ENCODE measurements around the gene FTCDNL1.

Gene FTCDNL1

DNA sequence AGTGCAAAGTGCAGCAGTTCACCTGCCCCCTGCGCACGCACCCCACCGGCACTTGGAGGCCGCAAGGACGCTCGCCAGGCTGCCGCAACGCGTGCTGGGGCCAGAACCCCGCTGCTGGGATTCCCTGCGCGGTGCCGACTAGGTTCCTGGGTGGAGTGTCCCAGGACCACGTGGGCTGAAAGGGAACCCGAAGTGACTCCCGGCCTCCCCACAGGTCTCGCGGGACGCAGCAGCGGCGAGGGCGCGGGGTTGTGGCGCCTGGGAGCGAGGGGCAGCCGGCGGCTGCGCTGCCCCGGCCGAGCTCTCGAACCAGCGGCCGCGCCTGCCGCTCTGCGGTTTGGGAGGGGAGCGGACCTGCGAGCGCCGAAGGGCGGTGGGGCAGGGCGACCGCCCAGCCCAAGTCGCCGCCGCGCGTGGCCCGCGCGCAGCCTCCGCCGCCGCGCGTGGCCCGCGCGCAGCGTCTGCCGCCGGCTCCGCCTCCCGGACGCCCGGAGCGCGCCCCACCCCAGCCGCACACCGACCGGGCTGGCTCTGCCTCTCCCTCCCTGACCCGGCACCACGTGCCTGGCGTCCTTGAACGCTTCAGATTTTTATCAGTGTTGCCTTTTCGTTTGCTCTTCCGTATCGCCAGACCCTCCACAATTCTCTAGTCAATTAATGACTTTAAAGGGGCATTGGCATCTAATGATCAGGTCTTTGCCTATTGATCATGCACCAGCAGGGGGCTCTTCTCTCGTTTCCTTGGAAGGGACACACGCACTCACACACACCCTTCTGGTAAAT, at the start of gene FTCDNL1:
FTCDNL1 (minus strand) TSS at position 475 of the 783 bp plus-strand sequence. CDS start 2,230 bp downstream, outside the sequence.
- peak within 1 kb of the TSS; percentile 49 for H3K9ac ChIP-seq (ENCODE audit: insufficient read length)
- peak within 1 kb of the TSS; percentile 81 for H3K4me3 ChIP-seq
- no peak for DNase-seq (ENCODE audit: low read depth, low spot score)
- TF ChIP-seq FOXP2 (optimal IDR thresholded peaks at IDR 0.05; ENCODE audit: control extremely low read depth, extremely low read length, insufficient read depth) (no peak), EZH2 (IDR thresholded peaks at IDR 0.05) (no peak), POLR2AphosphoS5 (IDR thresholded peaks at IDR 0.05; ENCODE audit: borderline replicate concordance, low read depth, low read length) (0 out of 2 replicates have a peak, but pooled peaks have one; percentile 48)
- no peaks in the 10 kb centered on the region for H3K36me3 ChIP-seq (ENCODE audit: insufficient read depth, low read length)
- no peaks in the 10 kb centered on the region for H3K9me3 ChIP-seq (ENCODE audit: low read depth, low read length)
- no peak within 1 kb of the TSS for H3K27ac ChIP-seq

DNA sequence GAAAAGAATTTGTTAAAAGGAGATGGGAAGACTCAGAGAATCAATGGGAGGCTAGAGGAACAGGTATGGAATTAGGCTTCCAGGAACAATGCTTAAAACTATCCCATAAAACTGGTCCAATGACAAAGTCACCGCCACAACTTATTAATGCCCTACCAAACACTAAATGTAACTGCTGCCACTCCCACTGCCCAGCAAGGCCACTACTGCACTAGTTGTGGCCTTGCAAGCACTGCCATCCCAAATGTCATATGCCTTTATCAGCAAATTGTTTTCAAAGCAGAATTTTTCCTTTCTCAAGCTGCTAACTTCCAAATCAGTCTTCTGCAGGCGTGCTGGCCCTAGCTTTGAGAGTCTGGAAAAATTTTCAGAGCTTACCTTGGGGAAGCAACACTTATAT, 45.6 kb upstream of the FTCDNL1 start:
- Histone ChIP-seq H3K9me3 (ENCODE audit: low read depth, low read length) (no peaks in the 10 kb centered on the region), H3K36me3 (ENCODE audit: insufficient read depth, low read length) (no peaks in the 10 kb centered on the region), H3K27ac (no peak overlapping the region), H3K4me3 (no peak overlapping the region), H3K9ac (ENCODE audit: insufficient read length) (no peak overlapping the region)
- no peak for DNase-seq (ENCODE audit: low read depth, low spot score)
- TF ChIP-seq POLR2AphosphoS5 (IDR thresholded peaks at IDR 0.05; ENCODE audit: borderline replicate concordance, low read depth, low read length) (no peak), FOXP2 (optimal IDR thresholded peaks at IDR 0.05; ENCODE audit: control extremely low read depth, extremely low read length, insufficient read depth) (no peak), EZH2 (IDR thresholded peaks at IDR 0.05) (no peak)

DNA sequence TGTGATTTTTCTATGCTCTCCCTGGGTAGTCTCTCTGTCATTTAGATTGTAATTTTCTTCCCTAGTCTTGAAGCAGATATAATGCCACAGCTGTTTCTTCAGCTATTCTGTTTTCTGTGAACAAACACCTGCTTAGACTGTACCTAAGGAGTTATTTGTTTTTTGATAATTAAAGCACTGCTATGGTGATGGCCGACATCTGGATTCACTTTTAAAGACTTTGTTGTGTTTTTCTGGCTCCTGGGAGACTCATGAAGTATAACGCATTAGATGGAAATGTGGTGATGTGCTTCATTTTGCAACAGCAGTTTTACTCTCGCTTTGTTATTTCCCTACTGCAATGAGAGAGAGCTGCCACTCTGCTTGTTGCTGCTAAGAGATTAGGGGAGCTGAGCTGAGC, 44.4 kb upstream of the FTCDNL1 start:
- no peak overlapping the region for H3K27ac ChIP-seq
- no peak for DNase-seq (ENCODE audit: low read depth, low spot score)
- TF ChIP-seq EZH2 (IDR thresholded peaks at IDR 0.05) (no peak), FOXP2 (optimal IDR thresholded peaks at IDR 0.05; ENCODE audit: control extremely low read depth, extremely low read length, insufficient read depth) (no peak), POLR2AphosphoS5 (IDR thresholded peaks at IDR 0.05; ENCODE audit: borderline replicate concordance, low read depth, low read length) (no peak)

DNA sequence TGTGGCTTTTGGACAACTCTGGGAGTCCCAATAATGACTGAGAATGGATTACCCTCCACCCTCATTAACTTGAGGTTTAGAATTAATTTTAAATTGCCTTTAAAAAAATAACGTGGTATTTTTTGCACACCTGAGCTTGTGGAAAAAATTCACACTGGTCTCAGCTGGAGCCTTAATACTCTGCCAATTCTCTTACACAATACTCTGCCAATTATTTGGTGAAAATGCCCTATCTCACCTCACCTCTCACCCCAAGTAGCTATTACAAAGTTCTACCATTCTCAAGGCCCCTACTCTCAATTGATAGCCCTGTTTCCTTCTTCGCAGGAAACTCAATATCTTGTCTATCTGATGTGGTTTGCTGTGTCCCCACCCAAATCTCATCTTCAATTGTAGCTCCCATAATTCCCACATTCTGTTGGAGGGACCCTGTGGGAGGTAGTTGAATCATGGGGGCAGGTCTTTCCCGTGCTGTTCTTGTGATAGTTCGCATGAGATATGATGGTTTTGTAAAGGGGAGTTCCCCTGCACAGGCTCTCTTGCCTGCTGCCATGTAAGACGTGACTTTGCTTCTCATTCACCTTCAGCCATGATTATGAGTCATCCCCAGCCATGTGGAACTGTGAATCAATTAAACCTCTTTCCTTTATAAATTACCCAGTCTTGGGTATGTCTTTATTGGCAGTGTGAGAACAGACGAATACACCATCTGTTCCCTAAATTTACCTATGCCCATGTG, 32.7 kb upstream of the FTCDNL1 start:
- Histone ChIP-seq H3K9ac (ENCODE audit: insufficient read length) (no peak overlapping the region), H3K36me3 (ENCODE audit: insufficient read depth, low read length) (no peaks in the 10 kb centered on the region), H3K9me3 (ENCODE audit: low read depth, low read length) (no peaks in the 10 kb centered on the region), H3K27ac (no peak overlapping the region), H3K4me3 (no peak overlapping the region)
- no peak for TF ChIP-seq POLR2AphosphoS5 (IDR thresholded peaks at IDR 0.05; ENCODE audit: borderline replicate concordance, low read depth, low read length)
- TF ChIP-seq EZH2 (IDR thresholded peaks at IDR 0.05): no peak
- no peak for TF ChIP-seq FOXP2 (optimal IDR thresholded peaks at IDR 0.05; ENCODE audit: control extremely low read depth, extremely low read length, insufficient read depth)
- no peak for DNase-seq (ENCODE audit: low read depth, low spot score)

More for the DNA sequence above, 44.4 kb upstream of the FTCDNL1 start:
- Histone ChIP-seq H3K9me3 (ENCODE audit: low read depth, low read length) (no peaks in the 10 kb centered on the region), H3K4me3 (no peak overlapping the region), H3K36me3 (ENCODE audit: insufficient read depth, low read length) (no peaks in the 10 kb centered on the region), H3K9ac (ENCODE audit: insufficient read length) (no peak overlapping the region)

DNA sequence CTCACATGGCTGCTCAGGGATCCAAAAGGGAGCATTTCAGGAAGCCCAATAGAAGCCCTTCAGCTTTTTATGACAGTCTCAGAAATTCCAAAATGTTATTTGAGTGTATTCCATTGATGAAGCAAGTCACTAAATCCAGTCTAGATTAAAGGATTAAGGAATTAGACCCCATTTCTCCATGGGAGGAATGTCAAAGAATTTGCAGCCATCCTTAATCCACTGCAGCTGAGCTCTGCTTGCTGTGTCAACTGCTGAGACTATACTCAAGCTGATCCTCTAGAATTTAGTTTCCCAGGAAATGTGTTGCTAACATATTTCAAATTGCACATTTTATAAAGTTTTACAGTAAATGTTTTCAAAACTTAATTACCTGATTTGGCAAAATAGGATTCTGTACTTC, 31.7 kb upstream of the FTCDNL1 start:
- Histone ChIP-seq H3K9ac (ENCODE audit: insufficient read length) (no peak overlapping the region), H3K4me3 (no peak overlapping the region), H3K9me3 (ENCODE audit: low read depth, low read length) (no peaks in the 10 kb centered on the region), H3K27ac (no peak overlapping the region), H3K36me3 (ENCODE audit: insufficient read depth, low read length) (no peaks in the 10 kb centered on the region)
- no peak for DNase-seq (ENCODE audit: low read depth, low spot score)
- TF ChIP-seq EZH2 (IDR thresholded peaks at IDR 0.05): no peak
- no peak for TF ChIP-seq POLR2AphosphoS5 (IDR thresholded peaks at IDR 0.05; ENCODE audit: borderline replicate concordance, low read depth, low read length)
- TF ChIP-seq FOXP2 (optimal IDR thresholded peaks at IDR 0.05; ENCODE audit: control extremely low read depth, extremely low read length, insufficient read depth): no peak

DNA sequence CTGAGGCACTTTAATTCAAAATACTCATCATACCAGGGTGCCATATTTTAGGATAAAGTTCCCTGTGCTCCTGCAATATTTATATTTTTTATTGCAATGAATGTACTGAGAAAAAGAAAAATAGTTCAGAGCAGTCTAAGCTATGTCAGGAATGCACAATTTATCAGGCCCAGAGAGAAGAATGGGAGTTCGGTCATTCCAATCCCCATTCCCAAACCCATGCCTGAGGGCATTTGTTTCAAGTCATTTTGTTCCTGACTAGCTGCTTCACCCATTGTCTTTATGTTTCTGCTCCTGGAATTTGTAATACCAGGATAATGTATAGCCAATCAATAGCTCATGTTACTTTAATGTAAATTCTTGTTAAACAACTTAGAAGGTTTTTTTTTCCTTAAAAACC, 24.4 kb upstream of the FTCDNL1 start:
- DNase-seq (ENCODE audit: low read depth, low spot score): no peak
- TF ChIP-seq EZH2 (IDR thresholded peaks at IDR 0.05) (no peak), FOXP2 (optimal IDR thresholded peaks at IDR 0.05; ENCODE audit: control extremely low read depth, extremely low read length, insufficient read depth) (no peak), POLR2AphosphoS5 (IDR thresholded peaks at IDR 0.05; ENCODE audit: borderline replicate concordance, low read depth, low read length) (no peak)
- no peak overlapping the region for H3K27ac ChIP-seq
- no peaks in the 10 kb centered on the region for H3K36me3 ChIP-seq (ENCODE audit: insufficient read depth, low read length)
- H3K9me3 ChIP-seq (ENCODE audit: low read depth, low read length): peaks cover 11% of the 10 kb centered on the region; the same call in 1 of the 2 replicates
- H3K4me3 ChIP-seq: no peak overlapping the region
- no peak overlapping the region for H3K9ac ChIP-seq (ENCODE audit: insufficient read length)

DNA sequence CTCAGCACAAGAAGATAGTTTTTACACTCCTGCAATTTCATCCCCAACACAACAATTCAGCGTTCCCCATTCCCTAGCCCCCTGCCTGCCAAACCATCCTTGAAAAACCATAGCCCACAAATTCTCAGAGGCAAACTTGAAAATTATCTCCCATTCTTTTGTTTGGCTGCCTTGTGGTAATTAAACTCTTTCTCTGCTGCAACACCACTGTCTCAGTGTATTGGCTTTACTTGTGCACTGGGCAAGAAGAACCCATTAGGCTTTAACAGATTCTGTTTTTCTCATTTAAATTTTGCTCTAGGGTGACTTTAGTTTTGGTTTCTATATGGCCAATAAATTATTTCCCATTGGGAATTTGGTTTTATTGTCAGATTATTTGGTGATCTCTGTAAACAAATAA, 23.2 kb upstream of the FTCDNL1 start:
- TF ChIP-seq POLR2AphosphoS5 (IDR thresholded peaks at IDR 0.05; ENCODE audit: borderline replicate concordance, low read depth, low read length) (no peak), EZH2 (IDR thresholded peaks at IDR 0.05) (no peak), FOXP2 (optimal IDR thresholded peaks at IDR 0.05; ENCODE audit: control extremely low read depth, extremely low read length, insufficient read depth) (no peak)
- H3K9ac ChIP-seq (ENCODE audit: insufficient read length): no peak overlapping the region
- no peaks in the 10 kb centered on the region for H3K36me3 ChIP-seq (ENCODE audit: insufficient read depth, low read length)
- no peak overlapping the region for H3K27ac ChIP-seq
- H3K9me3 ChIP-seq (ENCODE audit: low read depth, low read length): peaks cover 11% of the 10 kb centered on the region; the same call in 1 of the 2 replicates
- no peak for DNase-seq (ENCODE audit: low read depth, low spot score)
- no peak overlapping the region for H3K4me3 ChIP-seq

DNA sequence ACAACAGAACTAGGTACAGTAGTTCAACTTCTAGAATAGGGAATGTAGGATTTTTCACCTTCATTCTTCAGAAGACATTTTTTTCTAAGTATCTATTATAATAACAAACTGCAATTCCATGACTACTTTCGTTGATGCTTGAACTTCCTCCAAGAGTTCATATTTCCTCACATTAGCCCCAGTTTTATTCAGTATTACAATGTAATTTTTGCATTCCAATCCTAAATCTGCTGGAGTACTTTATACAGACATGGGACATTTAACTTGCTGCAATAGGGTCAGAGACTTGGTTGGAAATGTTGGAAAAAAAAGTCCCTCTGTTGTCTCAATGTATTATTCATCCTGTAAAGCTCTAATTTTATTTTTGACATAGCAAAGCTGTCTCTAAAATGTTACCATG, 19.6 kb upstream of the FTCDNL1 start:
- Histone ChIP-seq H3K4me3 (no peak overlapping the region), H3K27ac (no peak overlapping the region), H3K36me3 (ENCODE audit: insufficient read depth, low read length) (no peaks in the 10 kb centered on the region), H3K9me3 (ENCODE audit: low read depth, low read length) (peaks cover 11% of the 10 kb centered on the region; the same call in 1 of the 2 replicates), H3K9ac (ENCODE audit: insufficient read length) (no peak overlapping the region)
- DNase-seq (ENCODE audit: low read depth, low spot score): no peak
- TF ChIP-seq EZH2 (IDR thresholded peaks at IDR 0.05): no peak
- no peak for TF ChIP-seq FOXP2 (optimal IDR thresholded peaks at IDR 0.05; ENCODE audit: control extremely low read depth, extremely low read length, insufficient read depth)
- no peak for TF ChIP-seq POLR2AphosphoS5 (IDR thresholded peaks at IDR 0.05; ENCODE audit: borderline replicate concordance, low read depth, low read length)
